Measurements from ENCODE around the gene CLIC5.

The CLIC5 gene

DNA sequence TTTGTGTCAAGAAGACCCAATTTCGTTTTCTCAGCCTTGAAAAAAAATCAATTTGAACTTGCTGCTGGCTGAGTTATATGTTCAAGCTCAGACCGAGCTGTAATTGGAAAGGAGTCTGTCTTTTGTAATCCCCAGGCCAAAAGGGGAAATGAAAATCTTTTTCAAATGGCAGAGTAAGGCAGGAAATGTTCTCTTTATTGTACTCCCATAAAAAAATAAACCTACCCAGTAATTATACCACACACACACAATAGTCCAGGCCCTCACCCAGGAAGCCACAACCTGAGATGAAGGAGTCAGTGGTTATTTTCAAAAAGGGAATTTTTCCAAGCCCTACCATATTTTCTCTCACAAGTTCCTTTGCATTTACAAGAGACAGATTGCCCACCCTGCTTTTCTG lies 45.3 kb downstream of the CLIC5 start:
- no peaks in the 10 kb centered on the region for H3K36me3 ChIP-seq (ENCODE audit: insufficient read depth, low read length)
- H3F3A ChIP-seq (ENCODE audit: low read depth): no peaks in the 10 kb centered on the region
- H3K9ac ChIP-seq (ENCODE audit: low read depth, low read length, poor library complexity, severe bottlenecking): no peak overlapping the region
- H3K9me3 ChIP-seq (ENCODE audit: insufficient read depth, low read depth, low read length): no peaks in the 10 kb centered on the region
- H3K27me3 ChIP-seq (ENCODE audit: insufficient read depth, low read length, poor library complexity, severe bottlenecking): no peaks in the 10 kb centered on the region
- H4K20me1 ChIP-seq (ENCODE audit: insufficient read depth, low read length, poor library complexity, severe bottlenecking): no peaks in the 10 kb centered on the region
- H3K4me1 ChIP-seq (ENCODE audit: insufficient read depth, low read length, poor library complexity, severe bottlenecking): peaks cover 19% of the 10 kb centered on the region
- no peak overlapping the region for H2AFZ ChIP-seq (ENCODE audit: low read length)
- peak overlapping the region; percentile 25 for H3K4me2 ChIP-seq (ENCODE audit: low read depth, low read length, poor library complexity, severe bottlenecking)
- H3K79me2 ChIP-seq (ENCODE audit: insufficient read depth, low read length): no peaks in the 10 kb centered on the region
- H3K9me2 ChIP-seq (replicated peaks; ENCODE audit: low read depth, low read length): no peaks in the 10 kb centered on the region
- TF ChIP-seq, protein P1, sequence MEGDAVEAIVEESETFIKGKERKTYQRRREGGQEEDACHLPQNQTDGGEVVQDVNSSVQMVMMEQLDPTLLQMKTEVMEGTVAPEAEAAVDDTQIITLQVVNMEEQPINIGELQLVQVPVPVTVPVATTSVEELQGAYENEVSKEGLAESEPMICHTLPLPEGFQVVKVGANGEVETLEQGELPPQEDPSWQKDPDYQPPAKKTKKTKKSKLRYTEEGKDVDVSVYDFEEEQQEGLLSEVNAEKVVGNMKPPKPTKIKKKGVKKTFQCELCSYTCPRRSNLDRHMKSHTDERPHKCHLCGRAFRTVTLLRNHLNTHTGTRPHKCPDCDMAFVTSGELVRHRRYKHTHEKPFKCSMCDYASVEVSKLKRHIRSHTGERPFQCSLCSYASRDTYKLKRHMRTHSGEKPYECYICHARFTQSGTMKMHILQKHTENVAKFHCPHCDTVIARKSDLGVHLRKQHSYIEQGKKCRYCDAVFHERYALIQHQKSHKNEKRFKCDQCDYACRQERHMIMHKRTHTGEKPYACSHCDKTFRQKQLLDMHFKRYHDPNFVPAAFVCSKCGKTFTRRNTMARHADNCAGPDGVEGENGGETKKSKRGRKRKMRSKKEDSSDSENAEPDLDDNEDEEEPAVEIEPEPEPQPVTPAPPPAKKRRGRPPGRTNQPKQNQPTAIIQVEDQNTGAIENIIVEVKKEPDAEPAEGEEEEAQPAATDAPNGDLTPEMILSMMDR (conservative IDR thresholded peaks at IDR 0.05; ENCODE audit: low read length): no peak
- TF ChIP-seq EZH2phosphoT487 (IDR thresholded peaks at IDR 0.05; ENCODE audit: borderline replicate concordance): no peak
- no peak overlapping the region for H3K4me3 ChIP-seq (ENCODE audit: low read length, poor library complexity, severe bottlenecking)

DNA sequence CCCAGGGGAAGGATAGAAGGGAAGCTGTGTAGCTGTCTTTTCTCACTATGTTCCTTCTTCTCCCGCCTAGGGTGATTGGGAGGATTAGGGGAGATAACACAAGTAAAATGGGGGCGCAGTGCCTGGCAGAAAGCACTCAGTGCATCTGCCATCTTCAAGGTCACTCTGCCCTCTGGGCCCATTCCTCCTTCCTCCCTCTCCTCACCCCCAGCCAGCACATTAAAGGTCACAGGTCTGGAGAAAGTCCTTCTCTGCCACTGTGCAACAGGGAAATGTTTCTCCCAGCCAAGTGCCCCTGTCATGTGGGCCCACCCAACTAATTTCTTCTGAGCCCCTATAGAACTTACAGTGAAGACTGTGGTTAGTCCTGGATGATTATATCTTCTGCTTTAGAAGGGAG lies 45.8 kb downstream of the CLIC5 start:
- peak overlapping the region; percentile 25 for H3K4me2 ChIP-seq (ENCODE audit: low read depth, low read length, poor library complexity, severe bottlenecking)
- no peaks in the 10 kb centered on the region for H3K9me3 ChIP-seq (ENCODE audit: insufficient read depth, low read depth, low read length)
- H2AFZ ChIP-seq (ENCODE audit: low read length): no peak overlapping the region
- no peaks in the 10 kb centered on the region for H4K20me1 ChIP-seq (ENCODE audit: insufficient read depth, low read length, poor library complexity, severe bottlenecking)
- no peak overlapping the region for H3K4me3 ChIP-seq (ENCODE audit: low read length, poor library complexity, severe bottlenecking)
- peaks cover 19% of the 10 kb centered on the region for H3K4me1 ChIP-seq (ENCODE audit: insufficient read depth, low read length, poor library complexity, severe bottlenecking)
- H3K9me2 ChIP-seq (replicated peaks; ENCODE audit: low read depth, low read length): no peaks in the 10 kb centered on the region
- TF ChIP-seq EZH2phosphoT487 (IDR thresholded peaks at IDR 0.05; ENCODE audit: borderline replicate concordance): no peak
- TF ChIP-seq, protein P1 (conservative IDR thresholded peaks at IDR 0.05; ENCODE audit: low read length): no peak
- H3K36me3 ChIP-seq (ENCODE audit: insufficient read depth, low read length): no peaks in the 10 kb centered on the region
- no peaks in the 10 kb centered on the region for H3K79me2 ChIP-seq (ENCODE audit: insufficient read depth, low read length)
- no peaks in the 10 kb centered on the region for H3F3A ChIP-seq (ENCODE audit: low read depth)
- no peak overlapping the region for H3K9ac ChIP-seq (ENCODE audit: low read depth, low read length, poor library complexity, severe bottlenecking)
- H3K27me3 ChIP-seq (ENCODE audit: insufficient read depth, low read length, poor library complexity, severe bottlenecking): no peaks in the 10 kb centered on the region

DNA sequence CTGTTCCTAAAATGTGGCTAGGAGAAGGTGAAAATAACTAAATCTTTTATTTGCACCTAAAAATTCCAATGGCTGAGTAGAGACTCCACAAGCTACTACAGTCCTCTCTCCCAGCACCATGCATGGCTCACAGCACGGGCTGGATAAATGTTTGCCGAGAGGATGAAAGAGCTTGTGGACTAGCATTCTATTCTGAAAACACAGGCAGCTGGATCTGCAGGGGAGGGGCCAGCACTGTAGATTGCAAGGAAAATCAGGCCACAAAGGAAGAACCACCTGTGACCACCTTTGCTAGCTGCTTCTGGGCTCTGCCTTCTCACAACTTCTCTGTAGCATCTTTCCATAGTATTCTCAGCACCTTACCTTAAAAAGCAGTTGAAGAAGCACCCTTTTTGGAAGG lies 46.6 kb downstream of the CLIC5 start:
- no peaks in the 10 kb centered on the region for H3K9me2 ChIP-seq (replicated peaks; ENCODE audit: low read depth, low read length)
- no peaks in the 10 kb centered on the region for H4K20me1 ChIP-seq (ENCODE audit: insufficient read depth, low read length, poor library complexity, severe bottlenecking)
- no peaks in the 10 kb centered on the region for H3K79me2 ChIP-seq (ENCODE audit: insufficient read depth, low read length)
- no peaks in the 10 kb centered on the region for H3K36me3 ChIP-seq (ENCODE audit: insufficient read depth, low read length)
- H3K4me3 ChIP-seq (ENCODE audit: low read length, poor library complexity, severe bottlenecking): no peak overlapping the region
- TF ChIP-seq EZH2phosphoT487 (IDR thresholded peaks at IDR 0.05; ENCODE audit: borderline replicate concordance): no peak
- TF ChIP-seq, protein P1 (conservative IDR thresholded peaks at IDR 0.05; ENCODE audit: low read length): no peak
- H3K4me2 ChIP-seq (ENCODE audit: low read depth, low read length, poor library complexity, severe bottlenecking): no peak overlapping the region
- H3K4me1 ChIP-seq (ENCODE audit: insufficient read depth, low read length, poor library complexity, severe bottlenecking): peaks cover 19% of the 10 kb centered on the region
- no peaks in the 10 kb centered on the region for H3K9me3 ChIP-seq (ENCODE audit: insufficient read depth, low read depth, low read length)
- no peaks in the 10 kb centered on the region for H3K27me3 ChIP-seq (ENCODE audit: insufficient read depth, low read length, poor library complexity, severe bottlenecking)
- no peaks in the 10 kb centered on the region for H3F3A ChIP-seq (ENCODE audit: low read depth)
- no peak overlapping the region for H3K9ac ChIP-seq (ENCODE audit: low read depth, low read length, poor library complexity, severe bottlenecking)
- no peak overlapping the region for H2AFZ ChIP-seq (ENCODE audit: low read length)
